Stomach (tissue), 9 donors: ENCODE measurements around the gene NARF. TPM values are rescaled to one million over a fixed set of nuclear protein-coding genes. Genes with fewer than 3 reads are reported as not detected.

ENCODE experiments used
- DNase-seq, 2 donors: peaks; one replicate each; pipeline versions ENCODE4 v3.0.0 to v3.0.0-alpha.2; 2013 to 2019
- H3K27ac ChIP-seq, 5 donors: fragments of 200-600 bp in 4 of 5; sonication (generic) in 4 of 5; one replicate each; pipeline ENCODE4 v1.5.1; 2013 to 2019; ENCODE audit warnings: mild to moderate bottlenecking in 1 of 5, moderate library complexity in 1 of 5
- H3K27me3 ChIP-seq, 3 donors: fragments of 200-600 bp; sonication (generic); one replicate each; pipeline ENCODE4 v1.5.1; 2017 to 2019; ENCODE audit warnings: mixed run types in 1 of 3
- H3K36me3 ChIP-seq, 4 donors: fragments of 200-600 bp; sonication (generic); 1 replicate in 3 of 4; 2 replicates in 1 of 4; pipeline ENCODE4 v1.5.1; 2016 to 2019
- H3K4me1 ChIP-seq, 4 donors: fragments of 200-600 bp; sonication (generic); one replicate each; pipeline ENCODE4 v1.5.1; 2016 to 2019
- H3K4me3 ChIP-seq, 4 donors: fragments of 200-600 bp; sonication (generic) in 3 of 4; one replicate each; pipeline ENCODE4 v1.5.1; 2016 to 2019; ENCODE audit warnings: mild to moderate bottlenecking in 1 of 4
- H3K9me3 ChIP-seq, 4 donors: fragments of 200-600 bp; sonication (generic); one replicate each; pipeline ENCODE4 v1.5.1; 2016 to 2019
- EP300 ChIP-seq: sonication (generic); formaldehyde crosslinking; IDR thresholded peaks from one replicate; pipeline ENCODE4 v1.6.1; 2017; ENCODE audit warnings: antibody characterized with exemption
- POLR2A ChIP-seq, 4 donors: fragments of 450-650 bp; IDR thresholded peaks; one replicate each; pipeline ENCODE4 v1.6.1; 2016; ENCODE audit warnings: antibody characterized with exemption in 4 of 4, control low read depth in 2 of 4, mild to moderate bottlenecking in 1 of 4, moderate library complexity in 1 of 4
- POLR2AphosphoS5 ChIP-seq, 3 donors: sonication (generic); formaldehyde crosslinking; IDR thresholded peaks; one replicate each; pipeline ENCODE4 v1.6.1; 2016; ENCODE audit warnings: antibody characterized with exemption in 3 of 3
- WGBS, 5 donors: extraction: QIAGEN DNeasy Blood & Tissue Kit in 3 of 5; methylation state at CpG; one replicate each; pipeline versions ENCODE4 v1.1.5 to v1.1.7; 2013 to 2018; 5-methylcytosine and 5-hydroxymethylcytosine counted together
- intact Hi-C: fragments of 100-400 bp; cut with DNase I; formaldehyde crosslinking; loops from one replicate; pipeline ENCODE4 v1.15.1; 2023; ENCODE audit warnings: low total_unique reads
- polyA plus RNA-seq, 3 donors: library from polyadenylated mRNA; stranded (reverse); fragments of 200-250 nt; gene quantifications; one replicate each; pipeline ENCODE4 v1.2.3, GENCODE V29; 2013
- total RNA-seq, 5 donors: library from RNA; depleted of rRNA; stranded (reverse); fragments of >200 nt; gene quantifications; one replicate each; pipeline versions ENCODE4 v1.1.0 to v1.2.3, GENCODE V29; 2014 to 2016
- TF ChIP-seq, protein P1 (sequence below), 7 experiments: fragments of 450-650 bp in 4 of 7; fragments of 200-600 bp in 3 of 7; sonication (generic) in 3 of 7; IDR thresholded peaks; one replicate each; pipeline ENCODE4 v1.5.1; 2016 to 2019; ENCODE audit warnings: antibody characterized with exemption in 7 of 7, control low read depth in 2 of 7, mild to moderate bottlenecking in 1 of 7
- donor health status: healthy with polysubstance abuse.
- donor health status: Bipolar disorder and iron deficiency.
- donor health status: healthy.

Gene NARF
- total and polyA plus RNA-seq, 8 donors, result 29.4 to 83.9 (median 57.4) TPM

DNA sequence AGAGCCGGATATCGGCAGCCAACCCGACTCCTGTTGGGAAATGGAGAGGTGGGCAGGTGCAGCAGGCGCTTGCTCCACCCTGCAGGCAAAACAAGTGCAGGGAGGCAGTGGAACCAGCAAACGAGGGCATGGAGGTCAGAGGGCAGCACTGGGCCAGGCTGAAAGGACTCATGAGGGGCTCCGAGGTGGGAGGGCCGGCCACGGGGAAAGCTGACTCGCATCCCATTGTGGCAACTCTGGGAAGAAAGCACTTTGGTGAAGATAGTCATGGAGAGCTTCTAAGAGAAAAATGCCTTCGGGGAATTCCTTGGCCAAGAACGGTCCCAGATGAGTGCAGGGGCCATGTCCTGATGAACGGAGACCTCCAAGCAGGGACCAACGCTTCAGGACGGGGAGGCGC is 12.4 kb upstream of the NARF start:
- WGBS, 5 donors, result 71 to 93% (median 88%) methylated on average over 14 to 15 of the region's 15 CpGs
- intact Hi-C loops, result no loop called here
- Histone ChIP-seq H3K9me3 (no peaks in the 10 kb centered on the region), H3K4me1 (peaks cover 25 to 57% (median 40%) of the 10 kb centered on the region in 4 donors), H3K36me3 (peaks cover 12 to 65% (median 54%) of the 10 kb centered on the region in 4 donors), H3K27ac (peak overlapping the region in 2 of 5 donors; percentile 37 to 49), H3K27me3 (no peaks in the 10 kb centered on the region), H3K4me3 (peak overlapping the region in 1 of 4 donors; percentile 1)
- no peak for DNase-seq
- TF ChIP-seq POLR2AphosphoS5 (IDR thresholded peaks at IDR 0.05), result no peak

DNA sequence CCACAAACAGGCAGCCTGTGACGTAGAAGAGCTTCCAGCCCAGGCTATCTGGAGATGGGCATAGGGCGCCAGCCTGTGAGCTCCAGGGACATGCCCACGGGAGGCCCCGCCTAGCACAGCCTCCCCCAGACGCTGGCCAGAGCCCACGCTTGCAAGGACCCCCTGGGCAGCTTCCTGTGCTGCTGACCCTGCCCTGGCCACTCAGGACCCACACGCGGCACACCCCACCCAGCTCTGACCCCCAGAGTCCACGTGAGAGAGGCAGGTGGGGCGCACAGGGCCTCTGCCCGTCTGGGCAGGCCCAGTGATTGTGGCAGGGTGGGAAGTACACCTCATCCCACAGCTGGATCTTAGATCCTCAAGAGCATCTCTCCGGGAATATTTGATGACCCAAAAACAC is 11.9 kb upstream of the NARF start:
- Histone ChIP-seq H3K36me3 (peaks cover 12 to 60% (median 51%) of the 10 kb centered on the region in 4 donors), H3K4me3 (no peak overlapping the region), H3K27me3 (no peaks in the 10 kb centered on the region), H3K9me3 (no peaks in the 10 kb centered on the region), H3K4me1 (peaks cover 29 to 56% (median 43%) of the 10 kb centered on the region in 4 donors), H3K27ac (peak overlapping the region in 1 of 5 donors; percentile 37)
- TF ChIP-seq, protein P1, sequence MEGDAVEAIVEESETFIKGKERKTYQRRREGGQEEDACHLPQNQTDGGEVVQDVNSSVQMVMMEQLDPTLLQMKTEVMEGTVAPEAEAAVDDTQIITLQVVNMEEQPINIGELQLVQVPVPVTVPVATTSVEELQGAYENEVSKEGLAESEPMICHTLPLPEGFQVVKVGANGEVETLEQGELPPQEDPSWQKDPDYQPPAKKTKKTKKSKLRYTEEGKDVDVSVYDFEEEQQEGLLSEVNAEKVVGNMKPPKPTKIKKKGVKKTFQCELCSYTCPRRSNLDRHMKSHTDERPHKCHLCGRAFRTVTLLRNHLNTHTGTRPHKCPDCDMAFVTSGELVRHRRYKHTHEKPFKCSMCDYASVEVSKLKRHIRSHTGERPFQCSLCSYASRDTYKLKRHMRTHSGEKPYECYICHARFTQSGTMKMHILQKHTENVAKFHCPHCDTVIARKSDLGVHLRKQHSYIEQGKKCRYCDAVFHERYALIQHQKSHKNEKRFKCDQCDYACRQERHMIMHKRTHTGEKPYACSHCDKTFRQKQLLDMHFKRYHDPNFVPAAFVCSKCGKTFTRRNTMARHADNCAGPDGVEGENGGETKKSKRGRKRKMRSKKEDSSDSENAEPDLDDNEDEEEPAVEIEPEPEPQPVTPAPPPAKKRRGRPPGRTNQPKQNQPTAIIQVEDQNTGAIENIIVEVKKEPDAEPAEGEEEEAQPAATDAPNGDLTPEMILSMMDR (IDR thresholded peaks at IDR 0.05), result no peak
- no peak for TF ChIP-seq POLR2AphosphoS5 (IDR thresholded peaks at IDR 0.05)
- TF ChIP-seq POLR2A (IDR thresholded peaks at IDR 0.05), result no peak
- no peak for TF ChIP-seq EP300
- no peak for DNase-seq
- intact Hi-C loops, result no loop called here
- WGBS, 5 donors, result 85 to 90% (median 88%) methylated on average over 12 of the region's 12 CpGs

DNA sequence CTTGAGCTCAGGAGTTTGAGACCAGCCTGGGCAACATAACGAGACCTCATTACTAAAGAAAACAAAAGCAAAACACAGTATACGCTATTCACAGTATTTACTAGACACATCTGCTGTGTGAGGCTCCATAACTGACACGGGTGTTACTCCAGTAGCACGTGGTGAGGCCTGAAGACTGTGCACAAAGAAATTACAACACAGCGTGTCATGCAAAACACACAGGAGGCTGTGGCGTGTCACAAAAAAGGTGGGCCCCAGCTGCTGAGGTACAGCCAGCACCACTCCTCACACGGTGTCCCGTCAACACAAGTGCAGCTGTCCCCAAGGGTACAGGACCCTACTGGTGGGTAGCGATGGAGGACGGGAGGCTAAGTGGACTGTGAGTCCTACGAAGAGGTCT is 10.7 kb upstream of the NARF start:
- H3K36me3 ChIP-seq, result peaks cover 7 to 48% (median 39%) of the 10 kb centered on the region in 4 donors
- intact Hi-C loops, result no loop called here
- WGBS, 5 donors, result 89 to 95% (median 92%) methylated on average over 9 to 11 of the region's 11 CpGs

DNA sequence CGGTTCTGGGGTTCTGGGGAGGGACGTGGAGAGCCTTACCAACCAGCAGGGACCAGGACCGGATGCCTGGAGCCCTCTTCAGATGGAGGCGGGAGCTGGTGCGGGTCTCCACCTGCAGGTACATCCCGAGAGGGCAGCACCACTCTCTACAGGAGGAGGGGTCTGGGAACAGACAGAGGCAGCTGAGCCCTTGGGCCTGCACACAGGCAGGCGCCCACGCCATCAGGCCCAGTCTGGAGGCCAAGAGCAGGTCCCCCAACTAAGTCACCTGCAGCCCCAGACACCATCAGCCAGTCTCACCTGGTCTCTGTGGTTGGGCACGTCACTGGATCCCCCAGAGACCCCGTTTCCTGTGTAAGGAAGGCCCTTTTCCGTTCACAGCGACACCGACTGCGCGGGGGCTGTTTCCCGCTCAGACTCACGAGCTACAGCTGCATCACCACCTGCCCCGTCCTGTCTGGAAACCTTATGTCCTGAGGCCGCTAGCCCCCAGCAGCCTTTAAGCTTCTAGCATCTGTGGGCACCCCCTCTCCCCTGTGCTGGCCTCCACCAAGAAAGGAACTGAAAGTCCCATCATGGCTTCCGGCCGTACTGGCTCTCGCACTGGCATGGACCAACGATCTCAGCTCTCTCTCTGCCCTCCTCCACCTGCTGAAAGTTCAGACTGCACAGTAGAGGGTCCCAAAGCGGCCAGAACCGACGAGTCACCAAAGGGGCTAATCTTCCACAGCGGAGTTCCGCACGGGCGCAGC is 9.2 kb upstream of the NARF start:
- H3K4me3 ChIP-seq, result peak overlapping the region; percentile 77 to 97 (median 86)
- no peaks in the 10 kb centered on the region for H3K9me3 ChIP-seq
- H3K36me3 ChIP-seq, result peaks cover 0 to 34% (median 24%) of the 10 kb centered on the region in 4 donors
- H3K27ac ChIP-seq, result peak overlapping the region; percentile 37 to 97 (median 93)
- H3K4me1 ChIP-seq, result peaks cover 29 to 60% (median 44%) of the 10 kb centered on the region in 4 donors
- H3K27me3 ChIP-seq, result no peaks in the 10 kb centered on the region
- DNase-seq, result peak; percentile 54 to 78
- TF ChIP-seq POLR2AphosphoS5 (IDR thresholded peaks at IDR 0.05) (peak in 2 of 3 donors; percentile 28 to 40), EP300 (no peak)
- WGBS, 5 donors, result 64 to 78% (median 75%) methylated on average over 27 to 30 of the region's 30 CpGs
- intact Hi-C loops, result no loop called here

More for the DNA sequence above, 10.7 kb upstream of the NARF start:
- Histone ChIP-seq H3K27ac (peak overlapping the region in 2 of 5 donors; percentile 0), H3K9me3 (no peaks in the 10 kb centered on the region), H3K4me3 (no peak overlapping the region), H3K27me3 (no peaks in the 10 kb centered on the region), H3K4me1 (peaks cover 29 to 60% (median 44%) of the 10 kb centered on the region in 4 donors)
- TF ChIP-seq POLR2AphosphoS5 (IDR thresholded peaks at IDR 0.05) (no peak), EP300 (no peak), POLR2A (IDR thresholded peaks at IDR 0.05) (no peak)
- TF ChIP-seq, protein P1 (IDR thresholded peaks at IDR 0.05), result no peak
- no peak for DNase-seq

DNA sequence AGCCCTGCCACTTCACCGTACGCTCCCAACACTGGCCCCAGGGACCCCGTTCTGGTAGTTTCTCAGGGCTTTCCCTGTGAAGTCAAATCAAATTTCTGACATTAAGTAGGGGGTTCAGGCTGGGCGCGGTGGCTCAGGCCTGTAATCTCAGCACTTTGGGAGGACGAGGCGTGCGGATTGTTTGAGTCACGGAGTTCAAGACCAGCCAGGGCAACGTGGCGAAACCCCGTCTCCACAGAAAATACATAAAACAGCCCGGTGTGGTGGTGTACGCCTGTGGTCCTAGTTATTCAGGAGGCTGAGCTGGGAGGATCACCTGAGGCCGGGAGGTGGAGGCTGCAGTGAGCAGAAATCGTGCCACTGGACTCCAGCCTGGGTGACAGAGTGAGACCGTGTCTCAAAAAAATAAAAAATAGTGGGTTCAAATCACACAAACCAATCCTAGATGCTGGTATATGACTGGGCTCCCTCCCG is 8.6 kb upstream of the NARF start:
- 44 to 56% (median 53%) methylated on average over 18 of the region's 18 CpGs for WGBS, 5 donors

More for the DNA sequence above, 8.6 kb upstream of the NARF start:
- Histone ChIP-seq H3K27me3 (no peaks in the 10 kb centered on the region), H3K36me3 (peaks cover 0 to 28% (median 18%) of the 10 kb centered on the region in 4 donors), H3K9me3 (no peaks in the 10 kb centered on the region), H3K4me3 (peak overlapping the region; percentile 77 to 97 (median 86)), H3K27ac (peak overlapping the region; percentile 88 to 97 (median 95)), H3K4me1 (peaks cover 29 to 56% (median 40%) of the 10 kb centered on the region in 4 donors)
- intact Hi-C loops, result no loop called here
- no peak for DNase-seq
- TF ChIP-seq POLR2AphosphoS5 (IDR thresholded peaks at IDR 0.05) (no peak), POLR2A (IDR thresholded peaks at IDR 0.05) (no peak), EP300 (no peak)
- TF ChIP-seq, protein P1 (IDR thresholded peaks at IDR 0.05), result no peak
